ENCODE measurements around the gene P4HA2. TPM values are rescaled to one million over a fixed set of nuclear protein-coding genes. Genes with fewer than 3 reads are reported as not detected.

Gene P4HA2
- polyA plus RNA-seq, 1 of the 3 experiments (the other 2 are of a cell fraction), result 67.2 TPM

DNA sequence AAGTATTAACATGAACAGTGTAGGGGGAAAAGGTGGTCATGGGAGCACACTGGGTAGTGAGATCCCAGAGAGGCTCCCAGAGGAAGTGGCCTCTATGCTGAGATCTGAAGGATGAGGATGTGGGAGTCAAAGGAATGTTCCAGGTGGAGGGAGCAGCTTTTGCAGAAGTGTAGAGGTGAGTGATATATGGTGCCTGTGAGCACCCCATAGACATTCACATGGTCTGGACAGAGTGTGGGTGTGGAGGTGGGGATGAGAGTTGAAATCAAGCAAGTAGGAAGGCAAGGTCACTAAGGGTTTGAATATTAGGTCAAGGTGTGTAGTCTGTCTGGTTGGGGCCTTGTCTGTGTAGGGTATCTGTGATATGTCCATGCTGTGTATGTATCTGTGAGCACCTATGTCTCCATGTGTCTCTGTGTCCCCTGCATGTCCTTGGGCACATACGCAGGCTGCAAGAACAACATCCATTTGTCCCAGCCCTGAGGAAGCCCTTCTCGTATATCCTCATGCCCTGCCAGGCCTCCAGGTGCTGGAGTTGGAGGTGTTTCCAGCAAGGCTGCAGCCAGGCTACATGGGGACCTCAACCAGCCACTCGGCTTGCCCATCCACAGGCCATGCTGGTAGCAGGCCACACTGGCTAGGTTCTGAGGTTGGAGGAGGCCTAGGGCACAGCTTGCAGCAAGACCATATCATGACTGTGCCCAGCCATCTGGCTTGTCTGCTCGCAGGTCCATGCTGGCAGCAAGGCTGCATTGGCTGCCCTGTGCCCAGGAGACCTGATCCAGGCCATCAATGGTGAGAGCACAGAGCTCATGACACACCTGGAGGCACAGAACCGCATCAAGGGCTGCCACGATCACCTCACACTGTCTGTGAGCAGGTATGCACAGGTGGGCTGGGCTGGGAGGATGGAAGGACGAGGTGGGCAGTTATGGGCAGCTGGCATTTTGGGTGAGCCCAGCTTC, 34.5 kb upstream of the P4HA2 start:
- 0 out of 2 replicates have a peak overlapping the region, but pooled peaks have one; percentile 98 for H3K4me2 ChIP-seq
- H2AFZ ChIP-seq (ENCODE audit: low read depth), result no peak overlapping the region
- H3K79me2 ChIP-seq (ENCODE audit: insufficient read depth), result peaks cover 25% of the 10 kb centered on the region
- peaks cover 13% of the 10 kb centered on the region for H3F3A ChIP-seq (replicated peaks; ENCODE audit: insufficient read depth)
- DNase-seq, result no peak
- ChIA-PET CTCF (interaction anchor here (0.7 to 4.2 kb wide), 5 partner anchors 11 to 673 kb away, joined by 3 to 23 read pairs (median 3); no protein-coding TSS in a partner anchor), POLR2A (no interaction called here)
- no peaks in the 10 kb centered on the region for H3K9me2 ChIP-seq
- peak overlapping the region in 1 of 2 experiments; percentile 92; a peak in 2 of 4 replicates for H3K27ac ChIP-seq (ENCODE audit: low read depth in 2 of 2, low read length in 1 of 2)
- H3K4me1 ChIP-seq (ENCODE audit: control insufficient read depth in 1 of 2, insufficient read depth in 2 of 2, low read depth in 1 of 2, low read length in 1 of 2), result peaks cover 51 to 85% of the 10 kb centered on the region in 2 experiments
- H3K27me3 ChIP-seq (ENCODE audit: insufficient read depth), result no peaks in the 10 kb centered on the region
- peaks cover 0 to 18% of the 10 kb centered on the region in 2 experiments for H3K36me3 ChIP-seq (replicated peaks in 1 of 2; ENCODE audit: control insufficient read depth in 1 of 2, insufficient read depth in 2 of 2, low read length in 1 of 2)
- H3K9me3 ChIP-seq, result no peaks in the 10 kb centered on the region
- H4K20me1 ChIP-seq (ENCODE audit: insufficient read depth), result no peaks in the 10 kb centered on the region
- WGBS (ENCODE audit: low lambda C conversion rate), result 91% methylated on average over 5 of the region's 7 CpGs
- no peak overlapping the region for H3K9ac ChIP-seq
- no peak for TF ChIP-seq TAF1 (IDR thresholded peaks at IDR 0.05; ENCODE audit: borderline replicate concordance, low read depth, low read length)
- TF ChIP-seq, protein P1, sequence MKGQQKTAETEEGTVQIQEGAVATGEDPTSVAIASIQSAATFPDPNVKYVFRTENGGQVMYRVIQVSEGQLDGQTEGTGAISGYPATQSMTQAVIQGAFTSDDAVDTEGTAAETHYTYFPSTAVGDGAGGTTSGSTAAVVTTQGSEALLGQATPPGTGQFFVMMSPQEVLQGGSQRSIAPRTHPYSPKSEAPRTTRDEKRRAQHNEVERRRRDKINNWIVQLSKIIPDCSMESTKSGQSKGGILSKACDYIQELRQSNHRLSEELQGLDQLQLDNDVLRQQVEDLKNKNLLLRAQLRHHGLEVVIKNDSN (IDR thresholded peaks at IDR 0.05; ENCODE audit: borderline replicate concordance, low read depth), result no peak
- no peak for TF ChIP-seq GATA2 (CRISPR knock-in tag; IDR thresholded peaks at IDR 0.05)
- no peak for TF ChIP-seq FOXM1 (IDR thresholded peaks at IDR 0.05; ENCODE audit: low read depth)
- TF ChIP-seq NRF1 (IDR thresholded peaks at IDR 0.05; ENCODE audit: low read depth, low read length), result no peak
- no peak for TF ChIP-seq TCF12 (IDR thresholded peaks at IDR 0.05)
- no peak for TF ChIP-seq MEF2A (IDR thresholded peaks at IDR 0.05; ENCODE audit: borderline replicate concordance, low read depth)
- no peak overlapping the region for H3K4me3 ChIP-seq (ENCODE audit: low read depth in 2 of 2, low read length in 1 of 2)

DNA sequence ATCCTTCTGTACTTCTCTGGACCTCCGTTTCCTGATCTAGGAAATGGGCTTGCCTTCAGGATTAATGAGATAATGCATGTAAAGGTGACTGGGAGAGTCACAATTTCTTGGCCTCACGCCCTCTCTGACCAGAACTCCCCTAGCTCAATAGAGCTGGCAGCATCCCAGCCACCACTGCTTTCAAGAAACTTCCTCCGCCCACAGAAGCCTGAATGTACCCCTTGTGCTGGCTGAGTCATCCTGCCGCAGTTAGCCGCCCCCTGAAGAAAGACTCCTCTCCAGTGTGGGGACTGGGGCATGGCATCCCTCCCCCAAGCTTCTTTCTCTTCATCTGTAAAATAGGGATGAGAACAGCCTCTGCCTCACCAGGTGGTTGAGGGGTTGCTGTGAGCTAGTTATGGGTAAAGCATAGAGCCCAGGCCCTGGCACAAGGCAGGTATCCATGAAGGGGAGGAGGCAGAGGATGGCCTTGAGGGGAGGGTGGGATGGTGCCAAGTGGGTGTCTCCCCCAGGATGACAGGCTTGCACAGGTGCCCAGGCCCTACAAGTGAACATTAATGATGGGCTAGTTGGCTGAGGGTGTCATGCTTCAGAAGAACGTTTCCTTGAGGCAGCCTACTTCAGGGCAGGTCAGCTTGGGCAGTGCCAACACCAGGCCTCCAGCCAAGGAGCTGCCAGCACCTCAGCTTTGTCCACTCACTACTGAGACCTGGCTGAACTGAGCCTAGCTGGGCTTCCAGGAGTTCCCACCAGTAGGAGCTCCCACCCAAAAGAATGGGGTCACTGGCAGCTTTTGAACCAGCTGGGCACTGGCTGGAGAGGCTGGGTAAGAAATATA, 33.3 kb upstream of the P4HA2 start:
- Histone ChIP-seq H3K79me2 (ENCODE audit: insufficient read depth) (peaks cover 30% of the 10 kb centered on the region), H3K9ac (0 out of 2 replicates have a peak overlapping the region, but pooled peaks have one; percentile 32), H2AFZ (ENCODE audit: low read depth) (no peak overlapping the region), H3K27ac (ENCODE audit: low read depth in 2 of 2, low read length in 1 of 2) (peak overlapping the region; percentile 91 to 98), H3K27me3 (ENCODE audit: insufficient read depth) (no peaks in the 10 kb centered on the region), H3K4me1 (ENCODE audit: control insufficient read depth in 1 of 2, insufficient read depth in 2 of 2, low read depth in 1 of 2, low read length in 1 of 2) (peaks cover 45 to 79% of the 10 kb centered on the region in 2 experiments), H3K9me3 (no peaks in the 10 kb centered on the region), H3K4me2 (peak overlapping the region; percentile 98), H3F3A (replicated peaks; ENCODE audit: insufficient read depth) (peaks cover 13% of the 10 kb centered on the region), H3K36me3 (replicated peaks in 1 of 2; ENCODE audit: control insufficient read depth in 1 of 2, insufficient read depth in 2 of 2, low read length in 1 of 2) (peaks cover 0 to 10% of the 10 kb centered on the region in 2 experiments), H3K9me2 (no peaks in the 10 kb centered on the region), H3K4me3 (ENCODE audit: low read depth in 2 of 2, low read length in 1 of 2) (no peak overlapping the region), H4K20me1 (ENCODE audit: insufficient read depth) (no peaks in the 10 kb centered on the region)
- 17% methylated on average over 6 of the region's 6 CpGs for WGBS (ENCODE audit: low lambda C conversion rate)
- TF ChIP-seq JUND (IDR thresholded peaks at IDR 0.05) (peak; percentile 77), FOSL2 (IDR thresholded peaks at IDR 0.05; ENCODE audit: borderline replicate concordance, low read depth) (peak; percentile 78), GATA2 (CRISPR knock-in tag; IDR thresholded peaks at IDR 0.05) (no peak), TEAD4 (IDR thresholded peaks at IDR 0.05; ENCODE audit: borderline replicate concordance, insufficient read depth) (0 out of 2 replicates have a peak, but pooled peaks have one; percentile 37), EP300 (IDR thresholded peaks at IDR 0.05; ENCODE audit: borderline replicate concordance in 1 of 2, low read depth in 1 of 2, low read length in 1 of 2) (peak in 1 of 2 experiments; percentile 66; a peak in 2 of 4 replicates), SMC3 (IDR thresholded peaks at IDR 0.05; ENCODE audit: low read depth, low read length) (no peak), TAF1 (IDR thresholded peaks at IDR 0.05; ENCODE audit: borderline replicate concordance, low read depth, low read length) (no peak), EZH2phosphoT487 (IDR thresholded peaks at IDR 0.05; ENCODE audit: borderline replicate concordance, low read depth) (no peak), RXRA (IDR thresholded peaks at IDR 0.05; ENCODE audit: borderline replicate concordance, low read depth) (peak; percentile 84; the same call in 1 of the 2 replicates), RFX5 (IDR thresholded peaks at IDR 0.05; ENCODE audit: low read length) (no peak), RAD21 (IDR thresholded peaks at IDR 0.05; ENCODE audit: low read length) (no peak), FOXM1 (IDR thresholded peaks at IDR 0.05; ENCODE audit: low read depth) (no peak), NFIC (IDR thresholded peaks at IDR 0.05; ENCODE audit: borderline replicate concordance) (peak; percentile 95), TCF12 (IDR thresholded peaks at IDR 0.05) (peak; percentile 76)
- TF ChIP-seq, protein P2, sequence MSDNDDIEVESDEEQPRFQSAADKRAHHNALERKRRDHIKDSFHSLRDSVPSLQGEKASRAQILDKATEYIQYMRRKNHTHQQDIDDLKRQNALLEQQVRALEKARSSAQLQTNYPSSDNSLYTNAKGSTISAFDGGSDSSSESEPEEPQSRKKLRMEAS (IDR thresholded peaks at IDR 0.05; ENCODE audit: low read depth), result peak; percentile 47; the same call in 1 of the 2 replicates
- TF ChIP-seq, protein P3, sequence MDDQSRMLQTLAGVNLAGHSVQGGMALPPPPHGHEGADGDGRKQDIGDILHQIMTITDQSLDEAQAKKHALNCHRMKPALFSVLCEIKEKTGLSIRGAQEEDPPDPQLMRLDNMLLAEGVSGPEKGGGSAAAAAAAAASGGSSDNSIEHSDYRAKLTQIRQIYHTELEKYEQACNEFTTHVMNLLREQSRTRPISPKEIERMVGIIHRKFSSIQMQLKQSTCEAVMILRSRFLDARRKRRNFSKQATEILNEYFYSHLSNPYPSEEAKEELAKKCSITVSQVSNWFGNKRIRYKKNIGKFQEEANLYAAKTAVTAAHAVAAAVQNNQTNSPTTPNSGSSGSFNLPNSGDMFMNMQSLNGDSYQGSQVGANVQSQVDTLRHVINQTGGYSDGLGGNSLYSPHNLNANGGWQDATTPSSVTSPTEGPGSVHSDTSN (IDR thresholded peaks at IDR 0.05), result peak; percentile 78
- TF ChIP-seq, protein P4, sequence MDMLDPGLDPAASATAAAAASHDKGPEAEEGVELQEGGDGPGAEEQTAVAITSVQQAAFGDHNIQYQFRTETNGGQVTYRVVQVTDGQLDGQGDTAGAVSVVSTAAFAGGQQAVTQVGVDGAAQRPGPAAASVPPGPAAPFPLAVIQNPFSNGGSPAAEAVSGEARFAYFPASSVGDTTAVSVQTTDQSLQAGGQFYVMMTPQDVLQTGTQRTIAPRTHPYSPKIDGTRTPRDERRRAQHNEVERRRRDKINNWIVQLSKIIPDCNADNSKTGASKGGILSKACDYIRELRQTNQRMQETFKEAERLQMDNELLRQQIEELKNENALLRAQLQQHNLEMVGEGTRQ (IDR thresholded peaks at IDR 0.05; ENCODE audit: borderline replicate concordance, low read depth, low read length), result no peak
- ChIA-PET POLR2A (interaction anchor here (2.8 kb wide), 1 partner anchor 32 kb away, joined by 19 read pairs; the partner anchor contains the start of gene SLC22A4), CTCF (interaction anchor here (0.5 to 4.2 kb wide), 4 partner anchors 12 to 672 kb away, joined by 3 to 23 read pairs (median 4); no protein-coding TSS in a partner anchor)
- DNase-seq, result no peak

Data from SK-N-SH (cell line).